ENCODE measurements around the gene KIF21A.
"Not testable (repeated sequence)": the region's sequence is repeated elsewhere in the genome, so short reads cannot be mapped to it uniquely, and the experiment has no call there.

Gene KIF21A

DNA sequence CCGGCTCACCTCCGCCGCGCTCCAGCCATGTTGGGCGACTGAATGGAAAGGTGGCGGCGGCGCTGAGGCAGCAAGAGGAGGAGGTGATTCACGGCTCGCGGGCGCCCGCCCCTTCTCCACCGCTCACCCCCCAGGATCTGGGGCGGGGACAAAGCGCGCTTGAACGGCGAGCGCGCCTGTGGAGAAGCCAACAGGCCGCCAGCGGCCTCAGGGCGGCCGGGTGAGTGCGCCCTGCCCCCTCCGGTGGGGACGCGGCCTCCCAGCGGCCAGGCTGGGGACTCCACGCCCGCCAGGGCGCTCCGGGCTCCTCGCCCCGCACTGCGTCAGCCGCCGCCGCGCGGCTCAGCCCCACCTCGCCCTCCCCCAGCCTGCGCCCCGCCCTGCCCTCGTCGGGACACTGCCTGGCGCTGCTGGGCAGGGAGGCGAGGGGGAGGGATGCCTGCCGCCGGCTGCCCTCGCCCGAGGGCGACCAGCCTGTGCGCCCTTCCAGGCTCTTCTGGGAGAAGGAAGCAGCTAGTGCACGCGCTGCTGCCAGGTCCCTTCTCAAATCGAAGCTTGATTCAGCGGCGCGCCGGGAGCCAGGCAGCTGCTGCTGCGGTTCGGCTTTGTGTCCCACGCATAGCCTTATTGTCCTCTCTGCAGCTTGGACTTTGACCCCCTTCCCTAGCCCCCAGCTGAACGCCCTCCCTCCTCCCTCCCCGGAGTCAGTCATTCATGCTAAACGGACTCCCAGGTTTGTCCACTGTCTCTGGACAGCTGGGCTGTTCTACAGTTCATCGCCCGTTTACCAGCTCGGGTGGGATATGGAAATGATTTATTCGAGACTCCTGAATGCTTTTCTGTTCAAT is at the start of gene KIF21A:
Gene KIF21A (minus strand): TSS at position 40 of the 848 bp plus-strand sequence. CDS start 150 bp downstream, outside the sequence.
- DNase-seq (ENCODE audit: low read depth): peak; percentile 55
- H3K4me3 ChIP-seq (ENCODE audit: low read depth, low read length): peak within 1 kb of the TSS; percentile 77
- in situ Hi-C loops (cut with HindIII; ENCODE audit: low sequenced_read_pairs): no loop called here
- TF ChIP-seq CTCF (IDR thresholded peaks at IDR 0.05; ENCODE audit: low read depth, low read length, missing control alignments): peak; percentile 46

- TF ChIP-seq CTCF (IDR thresholded peaks at IDR 0.05; ENCODE audit: low read depth, low read length, missing control alignments): no peak
- in situ Hi-C loops (cut with HindIII; ENCODE audit: low sequenced_read_pairs): no loop called here
- DNase-seq (ENCODE audit: low read depth): no peak
- no peak overlapping the region for H3K4me3 ChIP-seq (ENCODE audit: low read depth, low read length)
These were observed 47.8 kb upstream of the KIF21A start for GRCh38 chr12:39490500-39491282.

DNA sequence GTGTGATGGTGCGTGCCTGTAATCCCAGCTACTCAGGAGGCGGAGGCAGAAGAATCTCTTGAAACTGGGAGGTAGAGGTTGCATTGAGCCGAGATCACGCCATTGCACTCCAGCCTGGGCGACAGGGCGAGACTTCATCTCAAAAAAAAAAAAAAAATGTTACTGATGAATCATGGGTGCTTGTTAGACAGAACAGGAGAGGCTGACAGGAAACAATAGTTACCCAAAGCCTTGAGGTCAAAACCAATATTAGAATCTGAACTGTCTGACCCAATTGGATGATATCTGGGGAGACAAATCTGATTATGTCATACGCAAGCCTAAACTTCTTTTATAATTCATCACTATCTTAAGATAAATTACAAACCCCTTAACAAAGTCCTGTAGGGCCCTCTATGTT is 40.7 kb upstream of the KIF21A start:
- in situ Hi-C loops (cut with HindIII; ENCODE audit: low sequenced_read_pairs): no loop called here
- no peak overlapping the region for H3K4me3 ChIP-seq (ENCODE audit: low read depth, low read length)
- no peak for DNase-seq (ENCODE audit: low read depth)
- no peak for TF ChIP-seq CTCF (IDR thresholded peaks at IDR 0.05; ENCODE audit: low read depth, low read length, missing control alignments)

GRCh38 chr12:39483042-39483441 is 40.1 kb upstream of the KIF21A start:
- in situ Hi-C loops (cut with HindIII; ENCODE audit: low sequenced_read_pairs): no loop called here
- TF ChIP-seq CTCF (IDR thresholded peaks at IDR 0.05; ENCODE audit: low read depth, low read length, missing control alignments): no peak
- no peak overlapping the region for H3K4me3 ChIP-seq (ENCODE audit: low read depth, low read length)
- no peak for DNase-seq (ENCODE audit: low read depth)

GRCh38 chr12:39476894-39477293 is 34.0 kb upstream of the KIF21A start:
- no peak overlapping the region for H3K4me3 ChIP-seq (ENCODE audit: low read depth, low read length)
- no peak for TF ChIP-seq CTCF (IDR thresholded peaks at IDR 0.05; ENCODE audit: low read depth, low read length, missing control alignments)
- DNase-seq (ENCODE audit: low read depth): no peak
- in situ Hi-C loops (cut with HindIII; ENCODE audit: low sequenced_read_pairs): no loop called here

- DNase-seq (ENCODE audit: low read depth): no peak
- in situ Hi-C loops (cut with HindIII; ENCODE audit: low sequenced_read_pairs): no loop called here
- TF ChIP-seq CTCF (IDR thresholded peaks at IDR 0.05; ENCODE audit: low read depth, low read length, missing control alignments): no peak
- no peak overlapping the region for H3K4me3 ChIP-seq (ENCODE audit: low read depth, low read length)
These were observed 33.2 kb upstream of the KIF21A start for GRCh38 chr12:39476121-39476520.

GRCh38 chr12:39475136-39475535 is 32.2 kb upstream of the KIF21A start:
- H3K4me3 ChIP-seq (ENCODE audit: low read depth, low read length); in situ Hi-C loops (cut with HindIII; ENCODE audit: low sequenced_read_pairs); DNase-seq (ENCODE audit: low read depth): not testable (repeated sequence)

Measured in astrocyte of the cerebellum (primary cell).